ENCODE data around the gene LTBP4.

LTBP4 gene

GRCh38 chr19:40613690-40614621 lies 12.8 kb downstream of the LTBP4 start:
- no peak for TF ChIP-seq CTCF (IDR thresholded peaks at IDR 0.05; ENCODE audit: borderline replicate concordance, control extremely low read depth, extremely low read depth, insufficient read depth, missing control alignments)
- peak; percentile 94 for DNase-seq (ENCODE audit: low spot score)
- in situ Hi-C loops (cut with MboI; ENCODE audit: low sequenced_read_pairs, unreplicated experiment) = loop anchor here (25.0 kb wide), 1 partner anchor 302 kb away; no protein-coding TSS in a partner anchor

- TF ChIP-seq CTCF (IDR thresholded peaks at IDR 0.05; ENCODE audit: borderline replicate concordance, control extremely low read depth, extremely low read depth, insufficient read depth, missing control alignments) = no peak
- peak; percentile 82 for DNase-seq (ENCODE audit: low spot score)
- in situ Hi-C loops (cut with MboI; ENCODE audit: low sequenced_read_pairs, unreplicated experiment) = loop anchor here (25.0 kb wide), 1 partner anchor 303 kb away; no protein-coding TSS in a partner anchor
Observed at GRCh38 chr19:40614622-40615411, 13.6 kb downstream of the LTBP4 start.

GRCh38 chr19:40616178-40616577 lies 15.0 kb downstream of the LTBP4 start:
- in situ Hi-C loops (cut with MboI; ENCODE audit: low sequenced_read_pairs, unreplicated experiment) = loop anchor here (25.0 kb wide), 1 partner anchor 304 kb away; no protein-coding TSS in a partner anchor

GRCh38 chr19:40616941-40617340 lies 15.8 kb downstream of the LTBP4 start:
- no peak for DNase-seq (ENCODE audit: low spot score)
- TF ChIP-seq CTCF (IDR thresholded peaks at IDR 0.05; ENCODE audit: borderline replicate concordance, control extremely low read depth, extremely low read depth, insufficient read depth, missing control alignments) = no peak
- in situ Hi-C loops (cut with MboI; ENCODE audit: low sequenced_read_pairs, unreplicated experiment) = loop anchor here (25.0 kb wide), 1 partner anchor 305 kb away; no protein-coding TSS in a partner anchor

More at GRCh38 chr19:40616178-40616577, 15.0 kb downstream of the LTBP4 start:
- no peak for DNase-seq (ENCODE audit: low spot score)
- no peak for TF ChIP-seq CTCF (IDR thresholded peaks at IDR 0.05; ENCODE audit: borderline replicate concordance, control extremely low read depth, extremely low read depth, insufficient read depth, missing control alignments)

- no peak for TF ChIP-seq CTCF (IDR thresholded peaks at IDR 0.05; ENCODE audit: borderline replicate concordance, control extremely low read depth, extremely low read depth, insufficient read depth, missing control alignments)
- no peak for DNase-seq (ENCODE audit: low spot score)
- in situ Hi-C loops (cut with MboI; ENCODE audit: low sequenced_read_pairs, unreplicated experiment) = loop anchor here (25.0 kb wide), 1 partner anchor 306 kb away; no protein-coding TSS in a partner anchor
Observed at GRCh38 chr19:40617961-40618360, 16.8 kb downstream of the LTBP4 start.

All from GM13976 (cell line).